ENCODE results near the gene TMEM154.

DNA sequence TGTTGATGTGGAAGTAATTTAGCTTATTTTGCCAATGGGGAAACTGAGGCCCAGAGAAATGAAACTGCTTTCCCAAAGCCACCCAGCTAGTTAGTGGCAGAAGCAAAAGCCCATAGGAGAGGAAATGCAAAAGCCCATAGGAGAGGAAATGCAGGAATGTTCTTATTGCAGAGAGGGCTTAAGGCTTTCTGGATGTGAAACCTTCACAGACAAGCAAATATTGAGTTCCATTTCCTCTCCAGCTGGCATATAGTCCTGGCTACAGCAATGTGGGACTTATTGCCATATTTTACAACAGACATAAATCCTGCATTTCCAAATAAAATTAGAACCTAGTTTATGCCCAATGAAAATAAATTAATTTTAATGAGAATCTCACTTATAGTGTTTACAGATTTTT is 69.7 kb downstream of the TMEM154 start:
- TF ChIP-seq, protein P1, sequence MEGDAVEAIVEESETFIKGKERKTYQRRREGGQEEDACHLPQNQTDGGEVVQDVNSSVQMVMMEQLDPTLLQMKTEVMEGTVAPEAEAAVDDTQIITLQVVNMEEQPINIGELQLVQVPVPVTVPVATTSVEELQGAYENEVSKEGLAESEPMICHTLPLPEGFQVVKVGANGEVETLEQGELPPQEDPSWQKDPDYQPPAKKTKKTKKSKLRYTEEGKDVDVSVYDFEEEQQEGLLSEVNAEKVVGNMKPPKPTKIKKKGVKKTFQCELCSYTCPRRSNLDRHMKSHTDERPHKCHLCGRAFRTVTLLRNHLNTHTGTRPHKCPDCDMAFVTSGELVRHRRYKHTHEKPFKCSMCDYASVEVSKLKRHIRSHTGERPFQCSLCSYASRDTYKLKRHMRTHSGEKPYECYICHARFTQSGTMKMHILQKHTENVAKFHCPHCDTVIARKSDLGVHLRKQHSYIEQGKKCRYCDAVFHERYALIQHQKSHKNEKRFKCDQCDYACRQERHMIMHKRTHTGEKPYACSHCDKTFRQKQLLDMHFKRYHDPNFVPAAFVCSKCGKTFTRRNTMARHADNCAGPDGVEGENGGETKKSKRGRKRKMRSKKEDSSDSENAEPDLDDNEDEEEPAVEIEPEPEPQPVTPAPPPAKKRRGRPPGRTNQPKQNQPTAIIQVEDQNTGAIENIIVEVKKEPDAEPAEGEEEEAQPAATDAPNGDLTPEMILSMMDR (IDR thresholded peaks at IDR 0.05; ENCODE audit: low read depth, low read length): no peak
- TF ChIP-seq EZH2phosphoT487 (IDR thresholded peaks at IDR 0.05; ENCODE audit: low read depth): no peak
